Parathyroid adenoma (tissue), 2 donors: ENCODE results near the gene SPI1.

ENCODE experiments used
- H2AFZ ChIP-seq: fragments of 300-600 bp; sonication (generic); one replicate; pipeline ENCODE4 v1.7.0; 2017; ENCODE audit warnings: antibody characterized with exemption, mild to moderate bottlenecking
- H3K27ac ChIP-seq: fragments of 300-600 bp; sonication (generic); one replicate; pipeline ENCODE4 v1.7.0; 2017
- H3K27me3 ChIP-seq: fragments of 300-600 bp; sonication (generic); one replicate; pipeline ENCODE4 v1.7.0; 2017; ENCODE audit warnings: low read length; ENCODE audit not compliant: control insufficient read depth, insufficient read depth
- H3K36me3 ChIP-seq: fragments of 300-600 bp; sonication (generic); one replicate; pipeline ENCODE4 v1.7.0; 2017; ENCODE audit warnings: low read length; ENCODE audit not compliant: control insufficient read depth, insufficient read depth
- H3K4me1 ChIP-seq: fragments of 300-600 bp; sonication (generic); one replicate; pipeline ENCODE4 v1.7.0; 2017; ENCODE audit warnings: control low read depth
- H3K4me2 ChIP-seq: fragments of 300-600 bp; sonication (generic); one replicate; pipeline ENCODE4 v1.7.0; 2017; ENCODE audit warnings: low read length
- H3K4me3 ChIP-seq: fragments of 300-600 bp; sonication (generic); one replicate; pipeline ENCODE4 v1.7.0; 2017; ENCODE audit warnings: low read depth, low read length
- H3K79me2 ChIP-seq: fragments of 300-600 bp; sonication (generic); one replicate; pipeline ENCODE4 v1.7.0; 2017; ENCODE audit warnings: control low read depth
- H3K9ac ChIP-seq: fragments of 300-600 bp; sonication (generic); one replicate; pipeline ENCODE4 v1.7.0; 2017; ENCODE audit warnings: mild to moderate bottlenecking
- H3K9me3 ChIP-seq: fragments of 300-600 bp; sonication (generic); one replicate; pipeline ENCODE4 v1.7.0; 2017; ENCODE audit warnings: low read length; ENCODE audit not compliant: control insufficient read depth
- TF ChIP-seq, protein P1 (sequence below): fragments of 300-600 bp; sonication (generic); IDR thresholded peaks from one replicate; pipeline ENCODE4 v1.7.0; 2017; ENCODE audit warnings: antibody characterized with exemption, mild to moderate bottlenecking
- donor health status: primary hyperparathyroidism.

Gene SPI1

GRCh38 chr11:47327025-47327424 is 51.3 kb downstream of the SPI1 start:
- Histone ChIP-seq H3K4me3 (no peak overlapping the region), H3K9ac (no peak overlapping the region), H3K4me2 (no peak overlapping the region), H3K4me1 (peaks cover 17% of the 10 kb centered on the region), H3K27me3 (no peaks in the 10 kb centered on the region), H3K9me3 (no peaks in the 10 kb centered on the region), H2AFZ (no peak overlapping the region), H3K36me3 (no peaks in the 10 kb centered on the region), H3K27ac (no peak overlapping the region), H3K79me2 (no peaks in the 10 kb centered on the region)
- TF ChIP-seq, protein P1, sequence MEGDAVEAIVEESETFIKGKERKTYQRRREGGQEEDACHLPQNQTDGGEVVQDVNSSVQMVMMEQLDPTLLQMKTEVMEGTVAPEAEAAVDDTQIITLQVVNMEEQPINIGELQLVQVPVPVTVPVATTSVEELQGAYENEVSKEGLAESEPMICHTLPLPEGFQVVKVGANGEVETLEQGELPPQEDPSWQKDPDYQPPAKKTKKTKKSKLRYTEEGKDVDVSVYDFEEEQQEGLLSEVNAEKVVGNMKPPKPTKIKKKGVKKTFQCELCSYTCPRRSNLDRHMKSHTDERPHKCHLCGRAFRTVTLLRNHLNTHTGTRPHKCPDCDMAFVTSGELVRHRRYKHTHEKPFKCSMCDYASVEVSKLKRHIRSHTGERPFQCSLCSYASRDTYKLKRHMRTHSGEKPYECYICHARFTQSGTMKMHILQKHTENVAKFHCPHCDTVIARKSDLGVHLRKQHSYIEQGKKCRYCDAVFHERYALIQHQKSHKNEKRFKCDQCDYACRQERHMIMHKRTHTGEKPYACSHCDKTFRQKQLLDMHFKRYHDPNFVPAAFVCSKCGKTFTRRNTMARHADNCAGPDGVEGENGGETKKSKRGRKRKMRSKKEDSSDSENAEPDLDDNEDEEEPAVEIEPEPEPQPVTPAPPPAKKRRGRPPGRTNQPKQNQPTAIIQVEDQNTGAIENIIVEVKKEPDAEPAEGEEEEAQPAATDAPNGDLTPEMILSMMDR: no peak

GRCh38 chr11:47326198-47326597 is 52.1 kb downstream of the SPI1 start:
- H3K4me2 ChIP-seq: no peak overlapping the region
- no peaks in the 10 kb centered on the region for H3K27me3 ChIP-seq
- H3K9ac ChIP-seq: no peak overlapping the region
- TF ChIP-seq, protein P1: no peak
- H2AFZ ChIP-seq: no peak overlapping the region
- no peak overlapping the region for H3K27ac ChIP-seq
- no peaks in the 10 kb centered on the region for H3K36me3 ChIP-seq
- no peaks in the 10 kb centered on the region for H3K9me3 ChIP-seq
- H3K4me3 ChIP-seq: no peak overlapping the region
- H3K4me1 ChIP-seq: peaks cover 17% of the 10 kb centered on the region
- H3K79me2 ChIP-seq: no peaks in the 10 kb centered on the region

GRCh38 chr11:47325271-47326041 is 52.9 kb downstream of the SPI1 start:
- H3K27ac ChIP-seq: no peak overlapping the region
- H3K4me3 ChIP-seq: no peak overlapping the region
- H3K9me3 ChIP-seq: no peaks in the 10 kb centered on the region
- H3K4me1 ChIP-seq: peaks cover 15% of the 10 kb centered on the region
- no peak overlapping the region for H2AFZ ChIP-seq
- TF ChIP-seq, protein P1: no peak
- no peaks in the 10 kb centered on the region for H3K79me2 ChIP-seq
- H3K27me3 ChIP-seq: no peaks in the 10 kb centered on the region
- H3K36me3 ChIP-seq: no peaks in the 10 kb centered on the region
- no peak overlapping the region for H3K9ac ChIP-seq
- H3K4me2 ChIP-seq: no peak overlapping the region

GRCh38 chr11:47324520-47324919 is 53.8 kb downstream of the SPI1 start:
- H2AFZ ChIP-seq: no peak overlapping the region
- H3K4me1 ChIP-seq: peaks cover 8% of the 10 kb centered on the region
- H3K27me3 ChIP-seq: no peaks in the 10 kb centered on the region
- no peak overlapping the region for H3K9ac ChIP-seq
- no peaks in the 10 kb centered on the region for H3K79me2 ChIP-seq
- H3K9me3 ChIP-seq: no peaks in the 10 kb centered on the region
- no peak overlapping the region for H3K27ac ChIP-seq
- H3K4me2 ChIP-seq: no peak overlapping the region
- no peak overlapping the region for H3K4me3 ChIP-seq
- H3K36me3 ChIP-seq: no peaks in the 10 kb centered on the region
- TF ChIP-seq, protein P1: no peak

- Histone ChIP-seq H2AFZ (no peak overlapping the region), H3K27ac (no peak overlapping the region), H3K27me3 (no peaks in the 10 kb centered on the region), H3K4me3 (no peak overlapping the region), H3K36me3 (no peaks in the 10 kb centered on the region), H3K4me1 (no peaks in the 10 kb centered on the region), H3K79me2 (no peaks in the 10 kb centered on the region), H3K9me3 (no peaks in the 10 kb centered on the region), H3K9ac (no peak overlapping the region), H3K4me2 (no peak overlapping the region)
- TF ChIP-seq, protein P1: no peak
Observed at GRCh38 chr11:47318166-47318565, 60.2 kb downstream of the SPI1 start.
